Subcutaneous abdominal adipose tissue (tissue), 5 donors: ENCODE data around the gene GBE1.

Experiments used
- H3K27ac ChIP-seq: one replicate; pipeline ENCODE4 v1.7.0; 2013; ENCODE audit warnings: low read depth, mild to moderate bottlenecking, inconsistent platforms, low read length, moderate library complexity
- H3K27me3 ChIP-seq, 5 donors: one replicate each; pipeline ENCODE4 v1.7.0; 2013; ENCODE audit warnings: low read length in 5 of 5, inconsistent platforms in 1 of 5; ENCODE audit not compliant: control insufficient read depth in 5 of 5, insufficient read depth in 4 of 5
- H3K36me3 ChIP-seq, 5 donors: one replicate each; pipeline ENCODE4 v1.7.0; 2013; ENCODE audit warnings: low read length in 5 of 5; ENCODE audit not compliant: control insufficient read depth in 5 of 5, insufficient read depth in 5 of 5
- H3K4me1 ChIP-seq, 5 donors: one replicate each; pipeline ENCODE4 v1.7.0; 2013; ENCODE audit warnings: low read length in 5 of 5, mild to moderate bottlenecking in 3 of 5, moderate library complexity in 1 of 5; ENCODE audit not compliant: control insufficient read depth in 5 of 5, insufficient read depth in 5 of 5
- H3K4me3 ChIP-seq, 5 donors: one replicate each; pipeline ENCODE4 v1.7.0; 2013; ENCODE audit warnings: low read length in 5 of 5, low read depth in 1 of 5
- H3K9ac ChIP-seq, 5 donors: one replicate each; pipeline ENCODE4 v1.7.0; 2013; ENCODE audit warnings: low read length in 5 of 5, mild to moderate bottlenecking in 4 of 5, moderate library complexity in 3 of 5
- H3K9me3 ChIP-seq, 5 donors: one replicate each; pipeline ENCODE4 v1.7.0; 2013; ENCODE audit warnings: low read length in 5 of 5; ENCODE audit not compliant: control insufficient read depth in 5 of 5
- donor health status: healthy.
- donor health status: healthy.
- donor health status: healthy.
- donor health status: healthy.
- donor health status: healthy.

Gene GBE1

GRCh38 chr3:81651139-81651538 is 110.3 kb downstream of the GBE1 start:
- Histone ChIP-seq H3K36me3 (peaks cover 0 to 5% (median 2%) of the 10 kb centered on the region in 5 donors), H3K9me3 (no peaks in the 10 kb centered on the region), H3K27me3 (no peaks in the 10 kb centered on the region), H3K4me1 (peaks cover 0 to 14% (median 0%) of the 10 kb centered on the region in 5 donors), H3K4me3 (no peak overlapping the region), H3K27ac (no peak overlapping the region), H3K9ac (no peak overlapping the region)

DNA sequence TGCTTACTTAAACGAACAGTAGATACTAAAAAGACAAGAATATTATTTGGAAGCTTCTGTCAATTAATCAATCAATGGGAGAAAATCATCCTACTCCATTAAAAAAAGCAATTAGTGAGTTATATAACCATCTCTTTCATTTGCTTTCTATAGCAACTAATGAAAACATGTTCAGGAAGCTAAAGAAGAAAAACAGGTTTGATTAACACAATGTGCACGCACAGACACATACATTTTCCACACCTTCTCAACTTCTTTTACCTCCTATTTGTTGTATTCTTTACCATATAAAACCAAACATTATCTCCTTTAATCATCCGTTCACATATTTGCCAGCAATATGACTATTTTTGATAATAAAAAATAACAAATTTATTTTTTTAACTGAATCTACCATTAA is 111.3 kb downstream of the GBE1 start:
- Histone ChIP-seq H3K4me1 (peaks cover 0 to 14% (median 0%) of the 10 kb centered on the region in 5 donors), H3K9ac (no peak overlapping the region), H3K4me3 (no peak overlapping the region), H3K27me3 (no peaks in the 10 kb centered on the region), H3K36me3 (peaks cover 4 to 14% (median 12%) of the 10 kb centered on the region in 5 donors), H3K27ac (no peak overlapping the region), H3K9me3 (no peaks in the 10 kb centered on the region)

DNA sequence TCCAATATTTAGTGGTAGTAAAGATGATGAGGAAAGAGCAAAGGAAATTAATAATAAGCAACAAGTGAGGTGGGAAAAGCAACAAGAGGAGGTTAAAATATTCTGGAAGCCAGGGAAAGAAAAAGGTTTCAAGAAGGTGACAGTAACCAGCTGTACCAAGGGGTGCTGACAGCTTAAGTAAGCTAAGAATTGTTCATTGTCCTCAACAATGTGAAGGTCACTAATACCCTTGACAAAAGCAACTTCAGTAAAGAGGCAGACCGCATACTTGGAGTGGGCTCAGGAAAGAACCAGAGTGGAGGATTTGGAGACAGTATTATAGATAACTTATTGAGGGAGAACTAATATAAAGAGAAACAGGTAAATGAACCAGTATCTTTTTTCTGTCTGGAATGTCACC is 116.2 kb downstream of the GBE1 start:
- H3K4me3 ChIP-seq: no peak overlapping the region

GRCh38 chr3:81643721-81644120 is 117.7 kb downstream of the GBE1 start:
- no peak overlapping the region for H3K4me3 ChIP-seq
- H3K9me3 ChIP-seq: no peaks in the 10 kb centered on the region
- H3K27ac ChIP-seq: no peak overlapping the region
- H3K9ac ChIP-seq: no peak overlapping the region
- no peaks in the 10 kb centered on the region for H3K4me1 ChIP-seq
- H3K27me3 ChIP-seq: no peaks in the 10 kb centered on the region
- H3K36me3 ChIP-seq: peaks cover 7 to 27% (median 24%) of the 10 kb centered on the region in 5 donors

More for the DNA sequence above, 116.2 kb downstream of the GBE1 start:
- H3K27me3 ChIP-seq: no peaks in the 10 kb centered on the region
- H3K36me3 ChIP-seq: peaks cover 5 to 23% (median 20%) of the 10 kb centered on the region in 5 donors
- no peak overlapping the region for H3K27ac ChIP-seq
- H3K9me3 ChIP-seq: no peaks in the 10 kb centered on the region
- H3K4me1 ChIP-seq: no peaks in the 10 kb centered on the region
- no peak overlapping the region for H3K9ac ChIP-seq

- H3K9me3 ChIP-seq: no peaks in the 10 kb centered on the region
- no peaks in the 10 kb centered on the region for H3K27me3 ChIP-seq
- H3K4me1 ChIP-seq: no peaks in the 10 kb centered on the region
Measured at GRCh38 chr3:81638480-81638879, 123.0 kb downstream of the GBE1 start.

GRCh38 chr3:81632659-81633058 is 128.8 kb downstream of the GBE1 start:
- no peaks in the 10 kb centered on the region for H3K27me3 ChIP-seq
- H3K9me3 ChIP-seq: no peaks in the 10 kb centered on the region
- no peaks in the 10 kb centered on the region for H3K4me1 ChIP-seq
- no peak overlapping the region for H3K9ac ChIP-seq
- H3K27ac ChIP-seq: no peak overlapping the region
- H3K36me3 ChIP-seq: peaks cover 0 to 15% (median 9%) of the 10 kb centered on the region in 5 donors
- H3K4me3 ChIP-seq: no peak overlapping the region

More at GRCh38 chr3:81638480-81638879, 123.0 kb downstream of the GBE1 start:
- Histone ChIP-seq H3K36me3 (peaks cover 2 to 21% (median 14%) of the 10 kb centered on the region in 5 donors), H3K4me3 (no peak overlapping the region), H3K9ac (no peak overlapping the region), H3K27ac (no peak overlapping the region)

DNA sequence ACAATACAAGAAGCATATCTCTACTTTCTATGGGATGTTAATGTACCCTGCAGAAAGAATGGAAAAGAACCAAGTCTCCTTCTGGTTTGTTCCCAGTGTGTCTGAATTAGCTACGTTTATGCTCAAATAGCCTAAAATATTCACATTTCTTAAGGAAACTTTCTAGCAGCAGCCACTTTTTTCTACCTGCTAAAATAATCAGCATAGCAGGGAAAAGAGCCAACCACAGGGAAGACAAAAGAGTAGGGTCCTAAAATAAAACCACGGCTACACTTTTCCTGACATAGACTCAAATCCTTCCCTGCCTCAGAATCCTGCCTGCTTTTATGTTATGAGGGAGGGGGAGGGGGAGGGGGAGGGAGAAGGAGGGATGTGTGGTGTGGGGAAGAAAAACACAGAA is 136.7 kb downstream of the GBE1 start:
- no peak overlapping the region for H3K27ac ChIP-seq
- no peaks in the 10 kb centered on the region for H3K9me3 ChIP-seq
- H3K9ac ChIP-seq: no peak overlapping the region
- H3K27me3 ChIP-seq: no peaks in the 10 kb centered on the region
- peaks cover 0 to 10% (median 3%) of the 10 kb centered on the region in 5 donors for H3K36me3 ChIP-seq
- H3K4me3 ChIP-seq: no peak overlapping the region
- H3K4me1 ChIP-seq: peaks cover 0 to 4% (median 0%) of the 10 kb centered on the region in 5 donors

DNA sequence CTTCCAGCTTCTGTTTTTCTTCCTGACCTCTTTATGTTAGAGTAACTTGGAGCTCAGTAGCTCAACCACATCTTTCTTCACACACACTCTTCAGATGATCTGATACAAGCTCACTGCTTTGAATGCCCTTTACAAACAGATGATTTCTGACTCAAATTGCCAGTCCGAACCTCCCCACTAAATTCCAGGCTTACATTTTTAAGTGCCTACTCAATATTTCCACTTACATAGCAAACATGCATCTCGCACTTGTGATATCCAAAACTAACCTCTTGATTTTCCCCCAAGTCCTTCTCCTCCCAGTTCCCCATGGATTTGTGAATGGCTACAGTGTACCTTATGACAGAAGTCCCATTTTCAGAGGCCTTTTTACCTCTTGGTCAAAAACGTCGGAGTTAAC is 139.1 kb downstream of the GBE1 start:
- Histone ChIP-seq H3K36me3 (peaks cover 0 to 10% (median 4%) of the 10 kb centered on the region in 5 donors), H3K27ac (no peak overlapping the region), H3K4me1 (peaks cover 0 to 4% (median 0%) of the 10 kb centered on the region in 5 donors), H3K9ac (no peak overlapping the region), H3K4me3 (no peak overlapping the region), H3K27me3 (no peaks in the 10 kb centered on the region), H3K9me3 (no peaks in the 10 kb centered on the region)

- Histone ChIP-seq H3K9me3 (no peaks in the 10 kb centered on the region), H3K27me3 (no peaks in the 10 kb centered on the region), H3K9ac (no peak overlapping the region), H3K4me1 (peaks cover 0 to 4% (median 0%) of the 10 kb centered on the region in 5 donors), H3K4me3 (no peak overlapping the region), H3K27ac (no peak overlapping the region), H3K36me3 (peaks cover 0 to 15% (median 4%) of the 10 kb centered on the region in 5 donors)
Measured at GRCh38 chr3:81621277-81621676, 140.2 kb downstream of the GBE1 start.

DNA sequence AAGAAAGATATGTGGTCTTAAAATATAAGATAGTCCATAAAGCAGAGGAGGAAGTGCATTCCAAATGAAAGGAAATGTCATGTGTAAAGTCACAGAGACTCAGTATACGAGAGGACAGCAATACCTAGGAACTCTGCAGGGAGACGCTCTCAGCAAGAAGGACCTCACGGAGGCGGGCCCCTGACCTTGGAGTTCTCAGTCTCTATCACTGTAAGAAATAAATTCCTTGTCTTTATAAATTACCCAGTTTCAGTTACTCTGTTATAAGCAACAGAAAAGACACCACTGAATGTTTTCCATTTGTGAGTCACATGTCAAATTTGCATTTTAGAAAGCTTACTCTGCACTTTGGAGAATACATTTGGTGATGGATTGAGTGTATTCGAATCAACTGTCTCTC is 140.6 kb downstream of the GBE1 start:
- no peak overlapping the region for H3K4me3 ChIP-seq
- peaks cover 0 to 16% (median 4%) of the 10 kb centered on the region in 5 donors for H3K36me3 ChIP-seq
- no peaks in the 10 kb centered on the region for H3K27me3 ChIP-seq
- no peak overlapping the region for H3K27ac ChIP-seq
- H3K9me3 ChIP-seq: no peaks in the 10 kb centered on the region
- peaks cover 0 to 4% (median 0%) of the 10 kb centered on the region in 5 donors for H3K4me1 ChIP-seq
- H3K9ac ChIP-seq: no peak overlapping the region
